Vagina (tissue), 2 donors: ENCODE results near the gene ERBB3. TPM values are rescaled to one million over a fixed set of nuclear protein-coding genes. Genes with fewer than 3 reads are reported as not detected.

ENCODE experiments used
- DNase-seq, 2 donors: peaks; one replicate each; pipeline ENCODE4 v3.0.0-alpha.2; 2017; ENCODE audit errors: extremely low spot score in 2 of 2
- H3K27ac ChIP-seq: fragments of 200-600 bp; sonication (generic); one replicate; pipeline ENCODE4 v1.5.1; 2019
- H3K27me3 ChIP-seq: fragments of 200-600 bp; sonication (generic); one replicate; pipeline ENCODE4 v1.5.1; 2019
- H3K36me3 ChIP-seq, 2 donors: fragments of 200-600 bp; sonication (generic); one replicate each; pipeline ENCODE4 v1.5.1; 2017 to 2019
- H3K4me1 ChIP-seq: fragments of 200-600 bp; sonication (generic); one replicate; pipeline ENCODE4 v1.5.1; 2019
- H3K4me3 ChIP-seq, 2 donors: fragments of 200-600 bp; sonication (generic); 1 replicate in 1 of 2; 2 replicates in 1 of 2; pipeline ENCODE4 v1.5.1; 2016 to 2019
- H3K9me3 ChIP-seq: fragments of 200-600 bp; sonication (generic); one replicate; pipeline ENCODE4 v1.5.1; 2019
- CTCF ChIP-seq, 3 experiments: fragments of 450-650 bp in 2 of 3; fragments of 200-600 bp in 1 of 3; sonication (generic) in 1 of 3; IDR thresholded peaks; one replicate each; pipeline ENCODE4 v1.5.1; 2017 to 2019; ENCODE audit warnings: antibody characterized with exemption in 3 of 3, mild to moderate bottlenecking in 2 of 3, moderate library complexity in 2 of 3
- POLR2A ChIP-seq, 2 donors: fragments of 450-650 bp; IDR thresholded peaks; one replicate each; pipeline ENCODE4 v1.6.1; 2017; ENCODE audit warnings: antibody characterized with exemption in 2 of 2, mild to moderate bottlenecking in 2 of 2, moderate library complexity in 2 of 2
- POLR2AphosphoS5 ChIP-seq, 2 donors: sonication (generic); formaldehyde crosslinking; IDR thresholded peaks; one replicate each; pipeline ENCODE4 v1.9.0; 2017; ENCODE audit warnings: antibody characterized with exemption in 2 of 2, mild to moderate bottlenecking in 2 of 2, low read depth in 1 of 2; ENCODE audit not compliant: insufficient read depth in 1 of 2
- intact Hi-C: fragments of 100-400 bp; cut with DNase I; formaldehyde crosslinking; loops from one replicate; pipeline ENCODE4 v1.15.1; 2023
- total RNA-seq: library from RNA; depleted of rRNA; stranded (reverse); fragments of >200 nt; gene quantifications from one replicate; pipeline ENCODE4 v1.2.3, GENCODE V29; 2016

Gene ERBB3
- total RNA-seq, 1 donor from 2014 or later = 53.8 TPM

- H3K27me3 ChIP-seq = no peaks in the 10 kb centered on the region
- intact Hi-C loops = no loop called here
Measured at GRCh38 chr12:56130876-56131275, 50.9 kb downstream of the ERBB3 start.

DNA sequence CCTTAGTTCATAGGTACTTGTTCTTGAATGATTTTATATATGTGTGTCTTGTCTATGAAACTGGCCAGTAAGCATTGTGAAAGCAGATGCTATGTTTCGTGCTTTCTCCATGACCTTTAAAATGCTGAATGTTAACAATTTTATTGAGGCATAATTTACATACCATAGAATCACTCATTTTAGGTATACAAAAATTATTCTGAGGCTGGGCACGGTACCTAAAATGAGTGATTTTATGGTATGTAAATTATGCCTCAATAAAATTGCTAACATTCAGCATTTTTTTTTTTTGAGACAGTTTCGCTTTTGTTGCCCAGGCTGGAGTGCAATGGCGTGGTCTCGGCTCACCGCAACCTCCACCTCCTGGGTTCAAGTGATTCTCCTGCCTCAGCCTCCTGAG, 54.9 kb downstream of the ERBB3 start:
- Histone ChIP-seq H3K9me3 (no peaks in the 10 kb centered on the region), H3K36me3 (peaks cover 4 to 92% of the 10 kb centered on the region in 2 donors), H3K27ac (no peak overlapping the region), H3K27me3 (no peaks in the 10 kb centered on the region), H3K4me1 (peaks cover 7% of the 10 kb centered on the region), H3K4me3 (no peak overlapping the region)
- intact Hi-C loops = no loop called here
- no peak for DNase-seq
- TF ChIP-seq POLR2AphosphoS5 (IDR thresholded peaks at IDR 0.05; ENCODE audit: insufficient read depth in 1 of 2, low read depth in 1 of 2) = no peak
- TF ChIP-seq POLR2A (IDR thresholded peaks at IDR 0.05) = no peak
- no peak for TF ChIP-seq CTCF (IDR thresholded peaks at IDR 0.05)

More at GRCh38 chr12:56130876-56131275, 50.9 kb downstream of the ERBB3 start:
- Histone ChIP-seq H3K9me3 (no peaks in the 10 kb centered on the region), H3K27ac (no peak overlapping the region), H3K4me3 (no peak overlapping the region), H3K4me1 (peaks cover 33% of the 10 kb centered on the region), H3K36me3 (peaks cover 4 to 54% of the 10 kb centered on the region in 2 donors)
- no peak for DNase-seq
- TF ChIP-seq CTCF (IDR thresholded peaks at IDR 0.05) = no peak
- no peak for TF ChIP-seq POLR2A (IDR thresholded peaks at IDR 0.05)
- no peak for TF ChIP-seq POLR2AphosphoS5 (IDR thresholded peaks at IDR 0.05; ENCODE audit: insufficient read depth in 1 of 2, low read depth in 1 of 2)

- no peaks in the 10 kb centered on the region for H3K9me3 ChIP-seq
- H3K36me3 ChIP-seq = peaks cover 4 to 94% of the 10 kb centered on the region in 2 donors
- no peak overlapping the region for H3K4me3 ChIP-seq
- H3K27ac ChIP-seq = no peak overlapping the region
- no peak for DNase-seq
- intact Hi-C loops = no loop called here
- H3K27me3 ChIP-seq = no peaks in the 10 kb centered on the region
- peaks cover 2% of the 10 kb centered on the region for H3K4me1 ChIP-seq
- no peak for TF ChIP-seq CTCF (IDR thresholded peaks at IDR 0.05)
- TF ChIP-seq POLR2A (IDR thresholded peaks at IDR 0.05) = no peak
- no peak for TF ChIP-seq POLR2AphosphoS5 (IDR thresholded peaks at IDR 0.05; ENCODE audit: insufficient read depth in 1 of 2, low read depth in 1 of 2)
Measured at GRCh38 chr12:56137853-56138571, 58.0 kb downstream of the ERBB3 start.

DNA sequence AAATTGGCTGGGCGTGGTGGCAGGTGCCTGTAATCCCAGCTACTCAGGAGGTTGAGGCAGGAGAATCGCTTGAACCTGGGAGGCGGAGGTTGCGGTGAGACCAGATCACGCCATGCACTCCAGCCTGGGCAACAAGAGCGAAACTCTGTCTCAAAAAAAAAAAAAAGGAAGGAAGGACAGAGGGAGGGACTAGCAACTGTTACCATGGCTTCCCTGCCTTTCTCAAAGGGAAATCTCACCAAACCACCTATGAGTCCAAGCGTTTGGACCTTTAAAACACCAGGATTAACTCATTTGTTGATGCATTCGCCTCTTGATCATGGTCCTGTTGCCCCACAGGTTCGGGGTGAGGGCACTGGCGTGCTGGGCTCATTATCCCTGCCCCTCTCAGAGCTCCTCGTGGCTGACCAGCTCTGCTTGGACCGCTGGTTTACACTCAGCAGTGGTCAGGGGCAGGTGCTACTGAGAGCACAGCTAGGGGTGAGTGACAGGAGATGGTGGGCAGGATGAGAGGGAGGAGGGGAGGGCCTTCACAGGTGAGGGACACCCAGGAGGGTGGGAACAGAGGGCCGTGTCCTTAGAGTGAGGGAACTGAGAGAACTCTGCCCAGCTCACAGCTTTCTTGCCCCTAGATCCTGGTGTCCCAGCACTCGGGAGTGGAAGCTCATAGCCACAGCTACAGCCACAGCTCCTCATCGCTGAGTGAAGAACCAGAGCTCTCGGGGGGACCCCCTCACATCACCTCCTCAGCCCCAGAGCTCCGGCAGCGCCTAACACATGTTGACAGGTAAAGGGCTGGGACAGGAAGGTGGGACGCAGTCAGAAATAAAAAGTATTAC, 62.2 kb downstream of the ERBB3 start:
- Histone ChIP-seq H3K4me1 (peaks cover 19% of the 10 kb centered on the region), H3K9me3 (no peaks in the 10 kb centered on the region), H3K27me3 (no peaks in the 10 kb centered on the region), H3K36me3 (peaks cover 2 to 70% of the 10 kb centered on the region in 2 donors), H3K27ac (peak overlapping the region; percentile 48), H3K4me3 (no peak overlapping the region)
- no peak for TF ChIP-seq POLR2AphosphoS5 (IDR thresholded peaks at IDR 0.05; ENCODE audit: insufficient read depth in 1 of 2, low read depth in 1 of 2)
- no peak for TF ChIP-seq CTCF (IDR thresholded peaks at IDR 0.05)
- TF ChIP-seq POLR2A (IDR thresholded peaks at IDR 0.05) = no peak
- DNase-seq = no peak
- intact Hi-C loops = no loop called here
